GM23248 (cell line): ENCODE results near the gene PEX7. TPM values are rescaled to one million over a fixed set of nuclear protein-coding genes. Genes with fewer than 3 reads are reported as not detected.

ENCODE experiments used
- DNase-seq: peaks from one replicate; pipeline ENCODE4 v3.0.0-alpha.2; 2015
- H2AFZ ChIP-seq: fragments of 200-600 bp; sonication (generic); 2 replicates; pipeline ENCODE4 v1.6.1; 2016; ENCODE audit warnings: antibody characterized with exemption
- H3F3A ChIP-seq: fragments of 200-600 bp; sonication (generic); 2 replicates; pipeline ENCODE4 v1.6.1; 2016; ENCODE audit warnings: mild to moderate bottlenecking, antibody characterized with exemption, mixed run types; ENCODE audit not compliant: insufficient read depth
- H3K27ac ChIP-seq: fragments of 200-600 bp; sonication (generic); 2 replicates; pipeline ENCODE4 v1.5.1; 2016; ENCODE audit warnings: mild to moderate bottlenecking
- H3K27me3 ChIP-seq: fragments of 200-600 bp; sonication (generic); replicated peaks from 2 replicates; pipeline ENCODE4 v1.6.1; 2016; ENCODE audit warnings: mild to moderate bottlenecking; ENCODE audit not compliant: insufficient read depth
- H3K36me3 ChIP-seq: fragments of 200-600 bp; sonication (generic); 2 replicates; pipeline ENCODE4 v1.6.1; 2016; ENCODE audit warnings: low read depth, mild to moderate bottlenecking
- H3K4me1 ChIP-seq: fragments of 200-600 bp; sonication (generic); 2 replicates; pipeline ENCODE4 v1.6.1; 2016; ENCODE audit warnings: mild to moderate bottlenecking; ENCODE audit not compliant: insufficient read depth
- H3K4me2 ChIP-seq: fragments of 200-600 bp; sonication (generic); one replicate; pipeline ENCODE4 v1.6.1; 2016; ENCODE audit warnings: mild to moderate bottlenecking; ENCODE audit not compliant: unreplicated experiment
- H3K4me3 ChIP-seq: fragments of 200-600 bp; sonication (generic); 2 replicates; pipeline ENCODE4 v1.5.1; 2016; ENCODE audit warnings: mild to moderate bottlenecking
- H3K79me2 ChIP-seq: fragments of 200-600 bp; sonication (generic); 2 replicates; pipeline ENCODE4 v1.6.1; 2016; ENCODE audit warnings: mild to moderate bottlenecking; ENCODE audit not compliant: insufficient read depth
- H3K9ac ChIP-seq: fragments of 200-600 bp; sonication (generic); 2 replicates; pipeline ENCODE4 v1.6.1; 2016; ENCODE audit warnings: mild to moderate bottlenecking
- H3K9me2 ChIP-seq: fragments of 200-600 bp; sonication (generic); 2 replicates; pipeline ENCODE4 v1.6.1; 2016; ENCODE audit warnings: mixed run types, mild to moderate bottlenecking, moderate library complexity; ENCODE audit not compliant: insufficient read depth
- H3K9me3 ChIP-seq: fragments of 200-600 bp; sonication (generic); one replicate; pipeline ENCODE4 v1.6.1; 2017; ENCODE audit warnings: low read depth
- H4K20me1 ChIP-seq: fragments of 200-600 bp; sonication (generic); 2 replicates; pipeline ENCODE4 v1.6.0; 2016; ENCODE audit not compliant: insufficient read depth
- EZH2 ChIP-seq: fragments of 200-600 bp; sonication (generic); IDR thresholded peaks from 2 replicates; pipeline ENCODE4 v1.6.1; 2018; ENCODE audit warnings: antibody characterized with exemption, mild to moderate bottlenecking; ENCODE audit not compliant: insufficient read depth, poor library complexity, severe bottlenecking
- EZH2phosphoT487 ChIP-seq: fragments of 200-600 bp; sonication (generic); IDR thresholded peaks from 2 replicates; pipeline ENCODE4 v1.6.1; 2018; ENCODE audit warnings: antibody characterized with exemption, moderate library complexity, mild to moderate bottlenecking, low read depth; ENCODE audit not compliant: insufficient read depth
- WGBS, 2 experiments: methylation state at CpG; one replicate each; pipeline ENCODE4 v1.1.6; 2015 to 2017; ENCODE audit warnings: low lambda C conversion rate in 2 of 2, low coverage in 1 of 2; ENCODE audit errors: missing lambda C conversion rate in 2 of 2; 5-methylcytosine and 5-hydroxymethylcytosine counted together
- in situ Hi-C: fragments of 300-500 bp; cut with MboI; formaldehyde crosslinking; loops from 2 replicates; pipeline ENCODE4 v1.15.0; 2020
- polyA plus RNA-seq: library from polyadenylated mRNA; unstranded; fragments of >200 nt; fragmentation: Nextera tagmentation; extraction: Ambion mirVana; gene quantifications from 2 replicates; pipeline ENCODE4 v1.2.1, GENCODE V29; 2016
- total RNA-seq: library from RNA; depleted of rRNA; stranded (reverse); fragments of >200 nt; shearing (Covaris generic); gene quantifications from 2 replicates; pipeline ENCODE4 v1.2.3, GENCODE V29; 2014

Gene PEX7
- total and polyA plus RNA-seq, 2 experiments from 2014 or later: 9.4 to 11.0 TPM

- peaks cover 35% of the 10 kb centered on the region for H3K4me1 ChIP-seq
- no peak overlapping the region for H3K9ac ChIP-seq
- H4K20me1 ChIP-seq: no peaks in the 10 kb centered on the region
- H3F3A ChIP-seq: peaks cover 34% of the 10 kb centered on the region
- no peak overlapping the region for H2AFZ ChIP-seq
- H3K36me3 ChIP-seq: no peaks in the 10 kb centered on the region
- no peak for DNase-seq
- WGBS, 2 experiments: 95 to 96% methylated on average over 8 of the region's 8 CpGs
- no peak overlapping the region for H3K4me3 ChIP-seq
- H3K4me2 ChIP-seq: no peak overlapping the region
- H3K9me3 ChIP-seq: no peaks in the 10 kb centered on the region
- no peaks in the 10 kb centered on the region for H3K27me3 ChIP-seq
- no peak overlapping the region for H3K27ac ChIP-seq
- H3K9me2 ChIP-seq: no peaks in the 10 kb centered on the region
- peaks cover 22% of the 10 kb centered on the region; the same call in 1 of the 2 replicates for H3K79me2 ChIP-seq
- TF ChIP-seq EZH2phosphoT487 (no peak), EZH2 (no peak)
- in situ Hi-C loops: loop anchor here (10.0 kb wide), 1 partner anchor 139 kb away; no protein-coding TSS in a partner anchor
Observed at GRCh38 chr6:136784271-136784664, 38.1 kb upstream of the PEX7 start.

DNA sequence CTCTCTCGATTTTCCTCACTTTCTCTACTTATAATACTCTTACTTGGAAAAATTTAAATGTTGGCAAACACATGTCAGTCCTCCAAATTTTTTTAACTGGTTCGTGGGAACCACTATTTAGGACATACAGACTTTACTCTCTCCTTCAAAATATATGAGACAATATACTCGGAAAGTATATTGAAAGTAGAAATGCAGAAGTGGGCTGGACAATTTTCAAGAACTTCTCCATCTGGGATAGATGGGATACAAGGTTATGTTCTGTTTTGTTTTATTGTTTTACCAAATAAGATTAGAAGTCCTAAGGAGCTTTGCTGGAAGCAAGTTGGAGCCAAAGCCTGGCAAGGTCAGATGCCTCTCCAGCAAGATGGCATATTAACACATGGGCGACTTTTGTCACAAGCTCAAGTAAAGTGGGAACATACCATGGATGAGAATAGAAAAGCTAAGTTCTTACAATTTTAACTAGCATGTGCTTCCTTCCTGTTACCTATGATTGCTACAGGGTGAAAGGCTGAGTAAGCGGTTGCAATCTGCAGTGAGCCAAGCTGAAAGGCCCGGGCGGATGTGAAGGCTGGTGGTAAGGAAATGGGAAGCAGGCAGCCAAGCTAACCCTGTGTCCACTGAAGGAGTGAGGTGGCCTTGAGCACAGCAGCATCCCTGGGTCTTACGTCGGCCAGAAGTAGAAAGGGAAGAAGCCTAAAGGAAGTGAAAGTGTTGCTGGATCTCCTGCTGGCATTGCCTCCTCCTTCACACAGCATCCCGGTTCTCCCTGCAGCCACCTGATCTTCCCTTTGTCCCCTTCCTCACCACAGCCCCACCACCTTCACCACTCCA is 37.3 kb upstream of the PEX7 start:
- no peak overlapping the region for H3K4me2 ChIP-seq
- in situ Hi-C loops: loop anchor here (10.0 kb wide), 1 partner anchor 140 kb away; no protein-coding TSS in a partner anchor
- no peak overlapping the region for H2AFZ ChIP-seq
- peaks cover 22% of the 10 kb centered on the region; the same call in 1 of the 2 replicates for H3K79me2 ChIP-seq
- H3K36me3 ChIP-seq: no peaks in the 10 kb centered on the region
- no peak overlapping the region for H3K4me3 ChIP-seq
- no peaks in the 10 kb centered on the region for H3K9me3 ChIP-seq
- H3K9ac ChIP-seq: no peak overlapping the region
- H3K27ac ChIP-seq: no peak overlapping the region
- H3F3A ChIP-seq: peaks cover 37% of the 10 kb centered on the region
- no peak for TF ChIP-seq EZH2phosphoT487
- TF ChIP-seq EZH2: no peak
- no peaks in the 10 kb centered on the region for H4K20me1 ChIP-seq
- 87 to 90% methylated on average over 10 of the region's 10 CpGs for WGBS, 2 experiments
- no peaks in the 10 kb centered on the region for H3K27me3 ChIP-seq
- H3K4me1 ChIP-seq: peaks cover 35% of the 10 kb centered on the region
- DNase-seq: no peak
- H3K9me2 ChIP-seq: no peaks in the 10 kb centered on the region

GRCh38 chr6:136786658-136787057 is 35.7 kb upstream of the PEX7 start:
- H4K20me1 ChIP-seq: no peaks in the 10 kb centered on the region
- no peak overlapping the region for H3K4me2 ChIP-seq
- H3F3A ChIP-seq: peaks cover 48% of the 10 kb centered on the region
- no peak overlapping the region for H3K4me3 ChIP-seq
- WGBS, 2 experiments: 94 to 96% methylated on average over 6 of the region's 6 CpGs
- H2AFZ ChIP-seq: no peak overlapping the region
- DNase-seq: no peak
- no peaks in the 10 kb centered on the region for H3K36me3 ChIP-seq
- H3K27ac ChIP-seq: no peak overlapping the region
- peaks cover 43% of the 10 kb centered on the region for H3K4me1 ChIP-seq
- no peaks in the 10 kb centered on the region for H3K27me3 ChIP-seq
- H3K9me2 ChIP-seq: no peaks in the 10 kb centered on the region
- TF ChIP-seq EZH2 (no peak), EZH2phosphoT487 (no peak)
- H3K79me2 ChIP-seq: peaks cover 22% of the 10 kb centered on the region; the same call in 1 of the 2 replicates
- no peaks in the 10 kb centered on the region for H3K9me3 ChIP-seq
- in situ Hi-C loops: loop anchor here (10.0 kb wide), 1 partner anchor 142 kb away; no protein-coding TSS in a partner anchor
- H3K9ac ChIP-seq: no peak overlapping the region

DNA sequence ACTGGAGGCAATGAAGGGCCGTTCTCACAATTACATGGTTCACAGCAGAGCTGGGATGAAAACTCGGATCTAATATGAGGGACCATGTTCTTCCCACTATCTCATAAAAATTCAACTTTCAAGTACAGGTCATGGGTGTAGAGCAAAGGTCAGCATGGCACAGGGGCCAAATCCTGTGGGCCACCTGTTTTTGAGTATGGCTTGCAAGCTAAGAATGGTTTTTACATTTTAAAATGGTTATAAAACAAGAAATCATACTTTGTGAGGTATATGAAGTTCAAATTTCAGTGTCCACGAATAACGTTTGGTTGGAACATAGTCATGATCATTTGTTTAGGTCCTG is 34.7 kb upstream of the PEX7 start:
- Histone ChIP-seq H3K36me3 (no peaks in the 10 kb centered on the region), H3K4me1 (peaks cover 33% of the 10 kb centered on the region), H3K79me2 (peaks cover 22% of the 10 kb centered on the region; the same call in 1 of the 2 replicates), H3K9me3 (no peaks in the 10 kb centered on the region), H3F3A (peaks cover 41% of the 10 kb centered on the region), H4K20me1 (no peaks in the 10 kb centered on the region), H3K4me2 (peak overlapping the region; percentile 75), H3K4me3 (peak overlapping the region; percentile 47), H3K27me3 (no peaks in the 10 kb centered on the region), H3K9ac (no peak overlapping the region; the same call in 1 of the 2 replicates), H2AFZ (no peak overlapping the region), H3K9me2 (no peaks in the 10 kb centered on the region), H3K27ac (peak overlapping the region; percentile 63)
- no peak for DNase-seq
- WGBS, 2 experiments: 38 to 40% methylated on average over 4 of the region's 4 CpGs
- TF ChIP-seq EZH2phosphoT487 (no peak), EZH2 (no peak)
- in situ Hi-C loops: loop anchor here (10.0 kb wide), 1 partner anchor 143 kb away; no protein-coding TSS in a partner anchor
